Natural killer cell (primary cell): Measurements from ENCODE around the gene CD300LB. TPM values are rescaled to one million over a fixed set of nuclear protein-coding genes. Genes with fewer than 3 reads are reported as not detected.

Experiments used
- ATAC-seq, 3 donors: fragments of 150-1000 bp in 2 of 3; fragments of 200-7000 bp in 1 of 3; cut with Tn5 transposase; 1 replicate in 1 of 3; 2 replicates in 2 of 3; pipeline ENCODE4 v1.10.0; 2021; ENCODE audit warnings: mild to moderate bottlenecking in 2 of 3, moderate library complexity in 2 of 3
- DNase-seq, 2 donors: peaks; one replicate each; pipeline versions ENCODE4 v3.0.0 to v3.0.0-alpha.2; 2013 to 2021; ENCODE audit warnings: mixed read lengths in 1 of 2
- H3K27ac ChIP-seq: one replicate; pipeline ENCODE4 v1.5.1; 2013; ENCODE audit warnings: mild to moderate bottlenecking, low read length
- H3K27me3 ChIP-seq: one replicate; pipeline ENCODE4 v1.6.1; 2013; ENCODE audit warnings: low read length; ENCODE audit not compliant: control insufficient read depth, insufficient read depth
- H3K36me3 ChIP-seq: one replicate; pipeline ENCODE4 v1.6.1; 2013; ENCODE audit warnings: low read length; ENCODE audit not compliant: control insufficient read depth, insufficient read depth
- H3K4me1 ChIP-seq: one replicate; pipeline ENCODE4 v1.6.1; 2013; ENCODE audit warnings: low read length; ENCODE audit not compliant: control insufficient read depth, insufficient read depth
- H3K4me3 ChIP-seq: one replicate; pipeline ENCODE4 v1.5.1; 2013; ENCODE audit warnings: low read length
- H3K9me3 ChIP-seq: one replicate; pipeline ENCODE4 v1.6.1; 2013; ENCODE audit warnings: low read length; ENCODE audit not compliant: control insufficient read depth, insufficient read depth
- H3K27ac Mint-ChIP-seq, 2 donors: one replicate each; pipeline ENCODE4 v1.8.0; 2022; ENCODE audit warnings: mild to moderate bottlenecking in 2 of 2, mixed read lengths in 2 of 2, moderate library complexity in 1 of 2
- H3K27me3 Mint-ChIP-seq, 2 donors: one replicate each; pipeline ENCODE4 v1.8.0; 2022; ENCODE audit warnings: low read depth in 2 of 2, mixed read lengths in 2 of 2
- H3K36me3 Mint-ChIP-seq: one replicate; pipeline ENCODE4 v1.8.0; 2022; ENCODE audit warnings: mixed read lengths
- H3K4me1 Mint-ChIP-seq, 2 donors: one replicate each; pipeline ENCODE4 v1.8.0; 2022; ENCODE audit warnings: mixed read lengths in 2 of 2
- H3K4me3 Mint-ChIP-seq: one replicate; pipeline ENCODE4 v1.8.0; 2022; ENCODE audit warnings: mild to moderate bottlenecking, moderate library complexity, mixed read lengths
- H3K9me3 Mint-ChIP-seq, 2 donors: one replicate each; pipeline ENCODE4 v1.8.0; 2022; ENCODE audit warnings: mixed read lengths in 2 of 2
- CTCF ChIP-seq: fragments of 200-600 bp; IDR thresholded peaks from one replicate; pipeline ENCODE4 v1.8.0; 2022; ENCODE audit warnings: antibody characterized with exemption
- WGBS: methylation state at CpG from one replicate; pipeline ENCODE4 v1.1.7; 2013; ENCODE audit warnings: missing lambda C conversion rate; ENCODE audit not compliant: insufficient coverage; 5-methylcytosine and 5-hydroxymethylcytosine counted together
- intact Hi-C: fragments of 100-400 bp; cut with micrococcal nuclease; formaldehyde crosslinking; loops from one replicate; pipeline ENCODE4 v1.14.2; 2022
- total RNA-seq, 4 donors: library from RNA; stranded (reverse); fragments of 120-200 nt in 1 of 4; gene quantifications; one replicate each; pipeline versions ENCODE4 v1.2.3 to v1.2.4, GENCODE V29; 2013 to 2022

Gene CD300LB
- total RNA-seq, 3 donors from 2014 or later (not counting 1 experiment from before 2014, with no cell fraction given) = 2.0 to 4.9 (median 3.5) TPM

GRCh38 chr17:74542727-74543383 lies 11.6 kb upstream of the CD300LB start:
- 88% methylated on average over 17 of the region's 17 CpGs for WGBS
- TF ChIP-seq CTCF = no peak
- Histone ChIP-seq H3K36me3 (peaks cover 3% of the 10 kb centered on the region), H3K4me3 (no peak overlapping the region), H3K27me3 (no peaks in the 10 kb centered on the region), H3K27ac (no peak overlapping the region), H3K9me3 (no peaks in the 10 kb centered on the region), H3K4me1 (peaks cover 48% of the 10 kb centered on the region)
- Mint-ChIP-seq H3K4me1 (peaks cover 31 to 51% of the 10 kb centered on the region in 2 donors), H3K27ac (no peak overlapping the region), H3K9me3 (no peaks in the 10 kb centered on the region), H3K27me3 (peaks cover 0 to 4% of the 10 kb centered on the region in 2 donors), H3K36me3 (no peaks in the 10 kb centered on the region), H3K4me3 (no peak overlapping the region)
- ATAC-seq (no peak), DNase-seq (no peak)
- intact Hi-C loops = no loop called here

- Mint-ChIP-seq H3K4me1 (peaks cover 26 to 45% of the 10 kb centered on the region in 2 donors), H3K27ac (no peak overlapping the region), H3K4me3 (no peak overlapping the region), H3K27me3 (peaks cover 0 to 4% of the 10 kb centered on the region in 2 donors), H3K36me3 (no peaks in the 10 kb centered on the region), H3K9me3 (no peaks in the 10 kb centered on the region)
- peaks cover 41% of the 10 kb centered on the region for H3K4me1 ChIP-seq
- H3K27me3 ChIP-seq = no peaks in the 10 kb centered on the region
- ATAC-seq = no peak
- no peak for TF ChIP-seq CTCF
- intact Hi-C loops = no loop called here
- no peak overlapping the region for H3K4me3 ChIP-seq
- peaks cover 3% of the 10 kb centered on the region for H3K36me3 ChIP-seq
- DNase-seq = no peak
- no peaks in the 10 kb centered on the region for H3K9me3 ChIP-seq
- no peak overlapping the region for H3K27ac ChIP-seq
- 87% methylated on average over 5 of the region's 5 CpGs for WGBS
Measured at GRCh38 chr17:74542166-74542565, 10.9 kb upstream of the CD300LB start.

- DNase-seq = no peak
- H3K9me3 Mint-ChIP-seq = no peaks in the 10 kb centered on the region
- H3K4me3 Mint-ChIP-seq = no peak overlapping the region
- Histone ChIP-seq H3K4me3 (no peak overlapping the region), H3K27me3 (no peaks in the 10 kb centered on the region), H3K36me3 (peaks cover 3% of the 10 kb centered on the region), H3K27ac (no peak overlapping the region), H3K9me3 (no peaks in the 10 kb centered on the region), H3K4me1 (peaks cover 34% of the 10 kb centered on the region)
- peaks cover 0 to 9% of the 10 kb centered on the region in 2 donors for H3K27me3 Mint-ChIP-seq
- peaks cover 24 to 39% of the 10 kb centered on the region in 2 donors for H3K4me1 Mint-ChIP-seq
- H3K36me3 Mint-ChIP-seq = no peaks in the 10 kb centered on the region
- TF ChIP-seq CTCF = no peak
- intact Hi-C loops = no loop called here
- ATAC-seq = no peak
- WGBS = 80% methylated on average over 23 of the region's 23 CpGs
- H3K27ac Mint-ChIP-seq = no peak overlapping the region
Measured at GRCh38 chr17:74541176-74542111, 10.2 kb upstream of the CD300LB start.
